ENCODE data around the gene SPAG16. TPM values are rescaled to one million over a fixed set of nuclear protein-coding genes. Genes with fewer than 3 reads are reported as not detected.

Gene SPAG16
- total RNA-seq, 4 donors from 2014 or later, result 14.1 to 43.1 (median 30.2) TPM

DNA sequence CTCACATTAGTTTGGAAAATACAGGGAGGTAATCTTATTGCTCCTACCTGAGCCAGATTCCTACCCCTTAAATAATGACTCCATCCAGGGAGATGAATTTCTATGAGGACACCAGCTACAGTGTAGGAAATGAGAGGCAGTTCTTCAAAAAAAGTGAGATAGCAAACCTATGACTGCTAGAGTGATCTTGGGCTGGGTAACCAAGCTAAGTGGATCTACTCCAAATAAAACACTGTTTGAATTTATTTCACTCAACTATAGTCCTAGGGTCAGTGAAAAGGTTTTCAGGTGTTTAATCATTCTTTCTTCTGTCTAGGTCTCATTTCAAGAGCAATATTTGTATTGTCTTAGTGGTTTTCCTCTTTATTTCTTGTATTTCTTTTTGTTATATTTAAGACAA, 854.5 kb downstream of the SPAG16 start:
- H3K27ac ChIP-seq, result no peak overlapping the region
- DNase-seq, result no peak
- no peaks in the 10 kb centered on the region for H3K9me3 ChIP-seq
- intact Hi-C loops (cut with DNase I), result no loop called here
- no peaks in the 10 kb centered on the region for H3K36me3 ChIP-seq
- H3K27me3 ChIP-seq, result no peaks in the 10 kb centered on the region
- TF ChIP-seq POLR2A (IDR thresholded peaks at IDR 0.05), result no peak
- TF ChIP-seq, protein P1, sequence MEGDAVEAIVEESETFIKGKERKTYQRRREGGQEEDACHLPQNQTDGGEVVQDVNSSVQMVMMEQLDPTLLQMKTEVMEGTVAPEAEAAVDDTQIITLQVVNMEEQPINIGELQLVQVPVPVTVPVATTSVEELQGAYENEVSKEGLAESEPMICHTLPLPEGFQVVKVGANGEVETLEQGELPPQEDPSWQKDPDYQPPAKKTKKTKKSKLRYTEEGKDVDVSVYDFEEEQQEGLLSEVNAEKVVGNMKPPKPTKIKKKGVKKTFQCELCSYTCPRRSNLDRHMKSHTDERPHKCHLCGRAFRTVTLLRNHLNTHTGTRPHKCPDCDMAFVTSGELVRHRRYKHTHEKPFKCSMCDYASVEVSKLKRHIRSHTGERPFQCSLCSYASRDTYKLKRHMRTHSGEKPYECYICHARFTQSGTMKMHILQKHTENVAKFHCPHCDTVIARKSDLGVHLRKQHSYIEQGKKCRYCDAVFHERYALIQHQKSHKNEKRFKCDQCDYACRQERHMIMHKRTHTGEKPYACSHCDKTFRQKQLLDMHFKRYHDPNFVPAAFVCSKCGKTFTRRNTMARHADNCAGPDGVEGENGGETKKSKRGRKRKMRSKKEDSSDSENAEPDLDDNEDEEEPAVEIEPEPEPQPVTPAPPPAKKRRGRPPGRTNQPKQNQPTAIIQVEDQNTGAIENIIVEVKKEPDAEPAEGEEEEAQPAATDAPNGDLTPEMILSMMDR (IDR thresholded peaks at IDR 0.05), result no peak
- no peaks in the 10 kb centered on the region for H3K4me1 ChIP-seq
- no peak overlapping the region for H3K4me3 ChIP-seq

DNA sequence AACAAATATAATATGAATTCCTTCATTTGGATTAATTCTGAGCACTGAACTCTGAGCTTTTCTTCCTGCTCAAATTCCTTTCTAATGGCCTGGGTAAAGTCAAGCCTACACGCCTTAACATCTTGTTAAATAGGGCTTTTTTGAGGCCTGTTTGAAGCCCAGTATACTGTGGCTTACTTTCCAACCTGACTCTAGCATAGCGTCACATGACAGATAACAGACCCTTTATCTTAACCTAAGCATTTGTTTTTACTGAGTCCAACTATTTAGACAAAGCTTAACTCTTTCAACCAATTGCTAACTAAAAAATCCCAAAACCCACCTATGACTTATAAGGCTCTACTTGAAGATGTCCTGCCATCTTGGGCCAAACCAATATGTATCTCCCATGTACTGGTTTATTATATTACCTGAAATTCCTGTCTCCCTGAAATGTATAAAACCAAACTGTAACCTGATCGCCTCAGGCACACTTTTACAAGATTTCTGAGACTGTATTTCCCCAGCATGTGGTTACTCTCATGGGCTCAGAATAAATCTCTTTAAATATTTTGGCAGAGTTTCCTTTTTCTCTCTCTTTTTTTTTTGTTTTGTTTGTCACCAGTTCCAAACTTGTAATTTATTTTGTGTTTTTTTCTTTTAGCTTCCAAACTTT, 855.5 kb downstream of the SPAG16 start:
- no peak overlapping the region for H3K27ac ChIP-seq
- DNase-seq, result no peak
- H3K4me3 ChIP-seq, result no peak overlapping the region
- H3K36me3 ChIP-seq, result no peaks in the 10 kb centered on the region
- TF ChIP-seq POLR2A (IDR thresholded peaks at IDR 0.05), result no peak
- TF ChIP-seq, protein P1 (IDR thresholded peaks at IDR 0.05), result no peak
- WGBS, 2 donors, result 62 to 66% methylated on average over 3 of the region's 3 CpGs
- H3K4me1 ChIP-seq, result no peaks in the 10 kb centered on the region
- intact Hi-C loops (cut with DNase I), result no loop called here
- no peaks in the 10 kb centered on the region for H3K27me3 ChIP-seq
- no peaks in the 10 kb centered on the region for H3K9me3 ChIP-seq

DNA sequence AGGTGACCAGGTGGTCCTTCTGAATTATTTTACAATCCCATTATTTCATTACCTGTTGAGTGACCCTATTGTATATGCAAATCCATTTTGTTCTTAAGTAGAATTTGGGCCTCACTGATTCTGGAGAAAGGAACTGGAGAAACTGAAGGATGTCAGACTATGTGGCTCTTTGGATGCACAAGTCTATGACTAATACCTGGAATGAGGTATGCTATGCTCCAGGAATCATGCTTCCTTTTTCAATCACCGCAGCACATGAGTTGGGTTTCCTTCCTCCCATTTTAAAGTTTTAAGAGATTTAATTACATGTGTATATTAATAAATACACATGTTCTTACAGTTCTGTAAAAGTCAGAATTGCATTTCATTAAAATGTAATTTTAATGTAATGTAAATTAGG, 872.7 kb downstream of the SPAG16 start:
- no peaks in the 10 kb centered on the region for H3K27me3 ChIP-seq

DNA sequence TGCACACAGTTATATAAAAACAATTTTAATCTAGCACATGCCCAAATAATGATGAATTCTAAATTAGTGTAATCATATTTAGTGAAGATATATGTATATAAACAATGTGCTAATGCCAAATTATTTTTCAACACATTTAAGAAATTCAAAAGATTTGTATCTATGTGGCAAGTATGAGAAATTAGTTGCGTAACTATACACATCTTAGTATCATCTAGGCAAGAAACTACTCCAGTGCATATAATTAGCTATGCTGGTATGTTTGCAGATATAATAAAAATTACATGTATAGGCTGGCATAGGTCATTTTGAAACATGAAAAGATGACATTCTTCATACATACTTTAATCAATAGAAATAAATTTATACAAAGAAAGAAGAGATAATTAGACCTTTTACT, 874.6 kb downstream of the SPAG16 start:
- H3K4me1 ChIP-seq, result no peaks in the 10 kb centered on the region
- DNase-seq, result no peak
- WGBS, 2 donors, result 92 to 95% methylated on average over 1 of the region's 1 CpG
- no peak overlapping the region for H3K4me3 ChIP-seq
- no peak overlapping the region for H3K27ac ChIP-seq
- no peaks in the 10 kb centered on the region for H3K9me3 ChIP-seq
- no peak for TF ChIP-seq POLR2A (IDR thresholded peaks at IDR 0.05)
- TF ChIP-seq, protein P1 (IDR thresholded peaks at IDR 0.05), result no peak
- no peaks in the 10 kb centered on the region for H3K27me3 ChIP-seq
- intact Hi-C loops (cut with DNase I), result no loop called here
- no peaks in the 10 kb centered on the region for H3K36me3 ChIP-seq

More for the DNA sequence above, 872.7 kb downstream of the SPAG16 start:
- no peaks in the 10 kb centered on the region for H3K36me3 ChIP-seq
- H3K4me1 ChIP-seq, result no peaks in the 10 kb centered on the region
- H3K4me3 ChIP-seq, result no peak overlapping the region
- no peak overlapping the region for H3K27ac ChIP-seq
- no peak for TF ChIP-seq POLR2A (IDR thresholded peaks at IDR 0.05)
- TF ChIP-seq, protein P1 (IDR thresholded peaks at IDR 0.05), result no peak
- intact Hi-C loops (cut with DNase I), result no loop called here
- H3K9me3 ChIP-seq, result no peaks in the 10 kb centered on the region
- no peak for DNase-seq
- 73 to 79% methylated on average over 1 of the region's 1 CpG for WGBS, 2 donors

DNA sequence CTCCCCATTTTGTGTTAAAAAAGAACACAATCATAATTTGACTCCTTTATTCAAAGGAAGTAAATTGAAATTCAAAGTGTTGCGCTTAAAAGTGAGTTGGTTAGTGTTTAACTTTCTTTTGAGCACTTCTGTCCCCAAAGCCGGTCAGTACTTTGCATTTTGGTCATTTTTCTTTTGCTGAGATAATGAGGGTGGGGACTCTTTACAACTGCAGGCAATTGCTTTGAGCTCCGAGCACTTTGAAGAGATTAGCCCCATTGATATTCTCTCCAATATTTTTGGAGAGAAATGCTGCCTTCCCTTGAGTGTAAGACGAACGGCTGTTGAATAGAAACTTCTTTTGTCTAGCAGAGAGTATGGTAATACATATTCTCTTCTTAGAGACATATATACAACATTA, 885.0 kb downstream of the SPAG16 start:
- Histone ChIP-seq H3K9me3 (no peaks in the 10 kb centered on the region), H3K27ac (no peak overlapping the region), H3K4me3 (no peak overlapping the region), H3K36me3 (no peaks in the 10 kb centered on the region), H3K27me3 (no peaks in the 10 kb centered on the region), H3K4me1 (no peaks in the 10 kb centered on the region)
- TF ChIP-seq POLR2A (IDR thresholded peaks at IDR 0.05), result no peak
- TF ChIP-seq, protein P1 (IDR thresholded peaks at IDR 0.05), result no peak
- 55 to 73% methylated on average over 5 of the region's 5 CpGs for WGBS, 2 donors
- intact Hi-C loops (cut with DNase I), result no loop called here
- DNase-seq, result no peak
